HG03565 (cell line): Measurements from ENCODE around the gene FLNB.

Experiments
- ATAC-seq: cut with Tn5 transposase; IDR thresholded peaks from one replicate; pipeline ENCODE4 v1.9.1; 2021; ENCODE audit warnings: mild to moderate bottlenecking, moderate library complexity; ENCODE audit not compliant: unreplicated experiment

Gene FLNB

DNA sequence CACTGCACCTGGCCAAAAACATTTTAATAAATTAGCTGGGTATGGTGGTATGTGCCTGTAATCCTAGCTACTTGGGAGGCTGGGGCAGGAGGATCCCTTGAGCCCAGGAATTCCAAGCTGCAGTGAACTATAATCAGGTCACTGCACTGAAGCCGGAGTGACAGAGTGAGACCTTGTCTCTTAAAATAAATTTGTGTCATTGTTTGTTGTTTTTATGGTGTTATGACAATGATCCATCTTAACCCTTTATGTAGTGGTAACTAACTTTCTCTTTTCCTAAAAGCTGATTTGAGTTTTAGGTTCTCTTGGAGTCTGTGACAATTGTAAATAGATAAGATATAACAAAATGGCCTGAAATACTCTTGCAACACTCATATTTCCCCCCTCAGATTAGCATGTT lies 20.7 kb downstream of the FLNB start:
- ATAC-seq, result no peak

DNA sequence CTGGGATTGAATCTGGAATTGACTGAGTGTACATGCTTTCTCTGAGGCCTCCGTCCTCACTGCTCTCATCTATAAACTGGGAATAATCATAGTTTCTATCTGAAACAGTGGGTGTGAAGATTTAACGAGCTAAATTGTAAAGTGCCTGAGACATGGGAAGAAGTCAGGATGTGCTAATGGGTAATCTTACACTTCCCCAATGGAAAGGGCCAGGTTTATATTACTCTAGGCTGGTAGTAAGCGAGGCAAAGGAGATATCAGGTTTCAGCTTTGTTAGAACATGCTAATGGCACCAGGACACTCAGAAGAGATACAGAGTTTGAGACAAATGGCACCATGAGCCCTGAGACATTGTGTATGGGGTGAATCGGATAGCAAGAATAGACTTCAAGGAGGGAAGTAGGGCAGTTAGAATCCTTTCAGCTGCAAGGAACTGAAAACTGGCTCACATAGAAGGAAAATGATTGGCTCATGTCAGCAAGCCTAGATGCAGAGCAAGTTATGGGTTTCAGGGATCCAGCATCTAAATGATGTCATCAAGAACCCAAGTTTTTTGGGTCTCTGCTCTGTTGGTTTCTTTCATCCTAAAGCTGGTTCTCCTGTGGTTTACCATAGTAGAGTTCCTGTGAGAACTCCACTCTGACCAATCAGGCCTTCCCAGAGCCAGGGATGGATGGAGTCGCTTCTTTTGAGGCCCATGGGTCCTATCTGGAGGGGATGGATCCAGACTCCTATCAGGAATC lies 21.8 kb downstream of the FLNB start:
- no peak for ATAC-seq

- no peak for ATAC-seq
Observed at GRCh38 chr3:58032186-58032585, 24.0 kb downstream of the FLNB start.

- peak; percentile 96 for ATAC-seq
Observed at GRCh38 chr3:58034738-58035523, 26.7 kb downstream of the FLNB start.

- ATAC-seq, result no peak
Observed at GRCh38 chr3:58035524-58036255, 27.5 kb downstream of the FLNB start.

GRCh38 chr3:58036293-58037032 lies 28.2 kb downstream of the FLNB start:
- no peak for ATAC-seq

GRCh38 chr3:58037141-58037910 lies 29.1 kb downstream of the FLNB start:
- no peak for ATAC-seq

DNA sequence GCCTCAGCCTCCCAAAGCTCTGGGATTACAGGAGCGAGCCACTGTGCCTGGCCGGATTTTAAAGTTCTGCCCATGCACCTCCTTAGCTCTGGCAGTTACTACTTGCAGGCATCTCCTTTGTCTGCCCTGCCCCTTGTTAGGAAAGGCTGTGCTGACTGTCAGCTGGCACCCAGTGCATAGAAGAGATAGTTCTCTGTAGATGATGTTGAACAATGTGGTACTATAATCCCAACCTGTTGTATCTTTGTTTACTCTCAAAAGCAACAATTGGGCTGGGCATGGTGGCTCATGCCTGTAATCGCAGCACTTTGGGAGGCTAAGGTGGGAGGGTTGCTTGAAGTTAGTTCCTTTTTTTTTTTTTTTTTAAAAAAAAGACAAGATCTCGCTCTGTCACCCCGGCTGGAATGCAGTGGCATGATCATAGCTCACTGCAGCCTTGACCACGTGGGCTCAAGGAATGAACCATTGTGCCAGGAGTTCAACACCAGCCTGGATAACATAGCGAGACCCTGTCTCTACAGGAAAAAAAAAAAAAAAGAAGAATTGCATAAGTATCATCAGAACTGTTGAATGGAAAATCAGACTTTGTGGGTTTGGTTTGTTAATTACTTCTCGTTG lies 30.6 kb downstream of the FLNB start:
- no peak for ATAC-seq

GRCh38 chr3:58039601-58040000 lies 31.4 kb downstream of the FLNB start:
- ATAC-seq, result no peak

DNA sequence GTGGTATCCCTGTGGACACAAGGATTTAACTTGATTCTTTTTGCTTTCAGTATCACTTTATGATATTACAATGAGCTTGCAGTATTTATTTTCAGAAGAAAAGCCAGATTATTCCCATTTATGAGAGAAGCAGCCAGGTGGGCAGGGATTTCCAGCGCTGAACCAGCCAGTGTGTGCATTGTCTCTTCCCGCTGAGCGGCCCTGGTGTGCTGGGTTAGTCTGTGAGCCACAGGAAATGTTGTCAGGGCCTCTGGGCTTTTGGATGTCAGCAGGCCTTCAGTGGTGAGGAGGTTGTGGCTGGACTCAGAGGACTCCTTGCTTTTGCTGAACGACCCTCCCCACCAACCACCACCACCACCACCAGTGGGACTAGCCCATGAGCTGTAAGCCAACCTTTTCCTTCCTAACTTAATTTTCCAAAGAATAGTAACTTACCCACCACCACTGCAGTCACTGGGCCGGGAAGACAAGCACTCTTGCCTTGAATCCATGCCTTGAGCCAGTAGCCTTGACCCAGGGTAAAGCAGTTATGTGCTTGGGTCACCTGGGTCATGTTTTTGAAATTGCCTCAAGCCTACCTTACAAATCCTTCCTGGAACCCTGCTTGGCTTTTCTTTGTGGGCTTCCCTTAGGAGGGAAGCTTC lies 33.1 kb downstream of the FLNB start:
- no peak for ATAC-seq

- ATAC-seq, result peak; percentile 74
Observed at GRCh38 chr3:58041826-58042324, 33.7 kb downstream of the FLNB start.

DNA sequence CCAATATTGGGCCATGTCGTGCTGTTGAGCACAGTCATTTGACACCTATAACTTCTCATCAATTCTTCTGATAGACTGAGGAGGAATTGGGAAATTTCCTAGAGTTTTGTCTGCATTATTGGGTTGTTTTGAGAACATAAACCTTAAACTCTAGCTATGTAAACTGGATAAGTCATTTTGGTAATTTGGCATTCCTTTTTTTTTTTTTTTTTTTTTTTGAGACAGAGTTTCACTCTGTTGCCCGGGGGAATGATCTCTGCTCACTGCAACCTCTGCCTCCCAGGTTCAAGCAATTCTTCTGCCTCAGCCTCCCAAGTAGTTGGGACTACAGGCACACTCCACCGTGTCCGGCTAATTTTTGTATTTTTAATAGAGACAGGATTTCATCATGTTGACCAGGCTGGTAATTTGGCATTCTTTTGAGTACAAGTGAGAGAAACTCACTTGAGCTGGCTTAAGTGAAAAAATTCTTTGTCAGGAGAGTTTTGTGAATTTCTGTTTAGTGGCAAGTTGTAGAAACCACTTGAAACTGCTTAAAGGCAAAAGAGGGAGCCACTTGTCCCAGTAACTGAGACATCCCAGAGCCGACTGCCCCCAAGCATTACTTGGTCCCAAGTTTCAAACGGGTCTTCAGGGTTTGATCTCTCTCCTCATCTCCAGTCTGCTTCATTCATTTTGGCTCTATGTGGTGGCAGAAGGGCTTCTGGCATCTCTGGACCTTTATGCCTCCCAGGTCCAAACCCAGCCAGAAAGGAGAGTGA lies 34.9 kb downstream of the FLNB start:
- no peak for ATAC-seq

DNA sequence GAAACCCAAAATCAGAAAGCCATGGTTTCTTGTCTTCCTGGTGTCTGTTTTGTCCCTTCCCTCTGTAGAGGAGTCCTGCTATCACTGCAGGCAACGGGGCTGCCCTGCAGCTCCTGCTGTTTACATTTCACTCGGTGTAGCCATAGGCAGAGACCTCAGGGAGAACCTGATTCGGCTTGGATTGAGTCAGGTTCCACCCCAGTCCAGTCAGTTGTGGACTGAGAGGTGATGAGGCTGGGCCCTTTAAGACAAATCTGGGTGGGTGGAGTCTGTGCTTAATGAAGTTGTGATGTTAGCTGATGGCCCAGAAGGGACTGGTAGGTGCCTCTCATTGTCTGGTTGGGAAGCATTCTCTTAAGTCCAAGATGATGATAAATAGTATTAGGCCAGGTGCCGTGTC lies 35.7 kb downstream of the FLNB start:
- no peak for ATAC-seq

DNA sequence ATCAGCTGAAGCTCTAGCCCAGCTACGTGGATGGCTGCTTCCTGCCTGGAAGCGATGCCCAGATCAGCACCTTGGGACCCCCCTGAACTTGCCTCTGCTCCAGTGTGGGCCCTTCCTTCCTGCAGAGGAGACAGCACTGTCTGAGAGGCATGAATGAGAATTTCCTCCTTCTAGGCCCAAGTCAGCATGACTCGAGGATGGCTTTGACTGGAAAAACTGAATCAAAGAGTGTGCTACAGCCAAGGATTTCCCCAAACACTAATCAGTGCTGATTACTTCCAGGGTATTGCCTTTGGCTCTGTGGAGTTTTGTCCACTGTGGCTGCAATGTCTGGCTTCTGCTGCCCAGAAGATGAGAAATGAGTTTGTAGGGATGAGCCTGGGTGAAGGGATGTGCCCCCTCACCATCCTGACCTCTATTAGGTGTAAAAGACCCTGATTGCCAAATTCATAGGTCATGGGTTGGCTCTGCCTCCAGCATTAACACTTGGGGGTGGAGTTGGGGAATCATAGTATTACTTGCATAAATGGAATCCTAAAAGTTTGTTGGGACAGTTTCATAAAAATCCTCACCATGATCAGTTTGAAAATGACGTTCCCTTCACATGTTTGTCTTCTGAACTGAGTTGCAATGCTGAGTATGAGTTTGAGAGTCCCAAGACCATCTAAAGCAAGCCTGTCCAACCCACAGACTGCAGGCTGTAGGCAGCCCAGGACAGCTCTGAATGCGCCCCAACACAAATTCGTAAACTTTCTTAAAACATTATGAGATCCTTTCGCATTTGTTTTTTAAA lies 36.7 kb downstream of the FLNB start:
- no peak for ATAC-seq

- no peak for ATAC-seq
Observed at GRCh38 chr3:58047826-58048225, 39.6 kb downstream of the FLNB start.

GRCh38 chr3:58048301-58048700 lies 40.1 kb downstream of the FLNB start:
- no peak for ATAC-seq

- ATAC-seq, result no peak
Observed at GRCh38 chr3:58049143-58049785, 41.0 kb downstream of the FLNB start.
